ENCODE data around the gene NUCB1.
A peak's percentile ranks its signal among the peaks of the same experiment; 100 is the strongest.
"Not testable (repeated sequence)": the region's sequence is repeated elsewhere in the genome, so short reads cannot be mapped to it uniquely, and the experiment has no call there.

NUCB1 gene

DNA sequence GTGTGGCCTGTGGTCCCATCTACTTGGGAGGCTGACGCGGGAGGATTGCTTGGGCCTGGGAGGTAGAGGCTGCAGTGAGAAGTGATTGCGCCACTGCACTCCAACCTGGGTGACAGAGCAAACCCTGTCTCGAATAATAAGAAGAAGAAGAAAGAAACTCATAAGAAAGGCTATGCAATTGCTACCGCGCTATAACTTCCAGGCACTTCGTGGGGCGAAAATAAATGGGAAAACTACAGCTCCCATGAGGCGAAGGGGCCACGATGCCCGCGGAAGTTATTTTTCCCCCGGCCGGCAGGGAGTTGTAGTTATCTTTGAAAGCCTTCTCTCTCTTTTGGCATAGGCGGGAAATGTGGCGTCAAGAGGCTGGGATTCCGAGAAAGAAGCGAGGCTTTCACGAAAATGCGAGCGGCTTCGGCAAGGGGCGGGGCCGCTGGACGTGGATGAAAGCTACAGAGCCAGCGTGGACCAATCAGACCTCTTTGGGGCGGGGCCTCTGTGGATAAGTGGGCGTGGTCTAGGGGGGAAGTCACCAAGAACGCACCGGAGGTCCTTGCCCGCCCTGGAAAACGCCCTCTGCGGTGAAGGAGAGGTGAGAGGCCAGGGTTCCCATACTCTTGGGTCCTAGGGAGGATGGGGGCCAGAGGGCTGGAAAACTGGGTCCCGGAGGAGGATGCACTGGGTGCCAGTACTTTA, at the start of gene NUCB1:
NUCB1 (plus strand) TSS at position 532 of the 696 bp plus-strand sequence. CDS start 485 bp downstream, outside the sequence.
- DNase-seq = peak; percentile 88

DNA sequence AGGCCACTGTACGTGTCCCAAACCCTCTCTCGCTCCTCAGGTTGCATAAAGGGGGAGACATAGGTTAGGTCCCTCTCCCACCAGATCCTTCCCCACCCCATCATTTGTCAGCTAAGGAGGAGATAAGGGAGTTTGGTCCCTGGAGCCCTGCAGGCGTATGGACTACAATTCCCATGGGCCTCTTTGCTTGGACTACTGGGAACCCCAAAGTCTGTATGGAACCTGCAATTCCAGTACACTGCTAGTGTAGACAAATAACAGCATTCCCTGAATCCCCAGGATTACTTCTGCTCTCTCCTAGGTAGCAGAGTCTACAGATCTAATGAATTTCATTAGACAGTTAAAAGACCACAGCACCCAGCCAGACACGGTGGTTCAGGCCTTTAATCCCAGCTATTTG, 47.8 kb upstream of the NUCB1 start:
- no peak for DNase-seq

DNA sequence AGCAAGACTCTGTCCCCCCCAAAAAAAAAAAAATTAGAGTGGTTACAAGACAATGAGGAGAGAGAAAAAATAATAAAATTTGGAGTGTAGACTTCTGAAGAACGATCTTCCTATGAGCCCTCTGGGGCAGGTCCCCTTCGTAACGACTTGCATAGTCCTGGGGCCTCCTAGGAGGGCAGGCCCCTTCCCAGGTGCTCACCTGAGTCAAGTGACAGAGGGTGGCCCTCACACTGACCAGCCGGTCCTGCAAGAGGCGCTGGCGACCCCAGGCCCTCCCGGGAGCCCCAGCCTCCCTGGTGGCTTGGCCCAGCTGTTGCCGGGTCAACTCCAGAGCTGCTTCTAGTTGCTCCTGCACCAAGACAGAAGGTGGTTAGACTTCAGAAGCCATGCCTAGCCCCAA, 46.6 kb upstream of the NUCB1 start:
- no peak for DNase-seq

DNA sequence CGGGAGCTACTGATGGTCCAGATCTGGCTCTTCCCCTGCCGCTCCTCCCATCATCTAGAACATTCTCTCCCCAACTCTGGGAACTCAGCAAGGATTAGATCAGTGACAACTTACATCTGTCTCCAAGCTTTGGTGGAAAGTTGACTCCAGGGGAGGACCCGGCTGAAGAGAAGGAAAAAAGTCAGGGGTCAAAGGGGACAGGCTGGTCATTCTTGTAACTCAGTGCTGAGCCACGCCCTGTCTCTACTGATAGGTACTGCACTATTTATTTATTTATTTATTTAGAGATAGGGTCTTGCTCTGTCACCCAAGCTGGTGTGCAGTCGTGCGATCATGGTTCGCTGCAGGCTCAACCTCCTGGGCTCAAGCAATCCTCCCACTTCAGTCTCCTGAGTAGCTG, 46.0 kb upstream of the NUCB1 start:
- no peak for DNase-seq

DNA sequence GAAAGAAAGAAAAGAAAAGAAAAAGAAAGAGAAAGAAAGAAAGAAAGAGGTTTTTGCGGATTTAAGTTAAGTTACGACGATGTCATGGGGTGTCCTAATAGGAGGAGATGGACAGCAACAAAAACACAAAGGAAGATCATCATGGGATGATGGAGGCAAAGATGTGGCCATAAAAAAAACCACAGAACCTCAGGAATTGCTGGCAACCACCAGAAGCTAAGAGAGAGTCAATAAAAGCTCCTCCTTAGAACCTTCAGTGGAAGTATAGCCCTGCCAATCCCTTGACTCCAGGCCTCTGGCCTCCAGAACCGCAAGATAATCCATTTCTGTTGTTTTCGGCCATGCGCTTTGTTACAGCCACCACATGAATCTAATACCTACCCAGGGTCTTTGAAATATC, 43.2 kb upstream of the NUCB1 start:
- no peak for DNase-seq

DNA sequence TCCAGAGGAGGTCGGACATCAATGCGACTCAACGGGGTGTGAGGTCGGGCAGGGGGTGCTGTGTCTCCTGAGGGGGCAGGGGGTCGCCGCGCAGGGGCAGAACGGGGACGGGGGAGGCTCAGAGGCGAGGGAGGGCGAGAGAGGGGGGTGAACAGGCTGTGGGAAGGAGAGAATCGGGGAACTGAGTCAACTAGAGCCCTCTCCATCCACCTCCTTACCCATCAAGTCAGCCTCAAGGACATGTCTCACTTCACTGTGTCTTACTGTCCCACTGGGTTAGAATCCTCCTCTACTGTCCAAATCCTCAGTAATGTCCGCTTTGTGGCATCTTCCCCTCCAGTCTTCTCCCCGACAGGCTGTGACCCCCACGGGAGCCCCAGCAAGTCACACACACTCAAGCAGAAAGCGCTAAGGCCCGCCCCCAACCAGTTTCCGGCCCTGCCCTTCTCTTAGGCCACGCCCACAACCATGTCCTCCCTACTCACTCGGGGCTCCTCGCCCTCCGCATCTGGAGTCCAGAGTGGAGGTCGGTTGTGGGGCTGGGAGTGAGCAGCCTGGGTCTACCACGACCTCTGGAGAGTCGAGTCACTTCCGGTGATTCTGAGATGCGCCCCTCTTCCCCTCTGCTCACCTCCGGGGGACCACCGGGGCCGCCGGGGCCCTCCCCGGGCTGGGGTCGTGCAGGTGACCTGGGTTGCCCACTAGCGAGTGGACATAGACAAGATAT, 41.0 kb upstream of the NUCB1 start:
- DNase-seq = no peak

DNA sequence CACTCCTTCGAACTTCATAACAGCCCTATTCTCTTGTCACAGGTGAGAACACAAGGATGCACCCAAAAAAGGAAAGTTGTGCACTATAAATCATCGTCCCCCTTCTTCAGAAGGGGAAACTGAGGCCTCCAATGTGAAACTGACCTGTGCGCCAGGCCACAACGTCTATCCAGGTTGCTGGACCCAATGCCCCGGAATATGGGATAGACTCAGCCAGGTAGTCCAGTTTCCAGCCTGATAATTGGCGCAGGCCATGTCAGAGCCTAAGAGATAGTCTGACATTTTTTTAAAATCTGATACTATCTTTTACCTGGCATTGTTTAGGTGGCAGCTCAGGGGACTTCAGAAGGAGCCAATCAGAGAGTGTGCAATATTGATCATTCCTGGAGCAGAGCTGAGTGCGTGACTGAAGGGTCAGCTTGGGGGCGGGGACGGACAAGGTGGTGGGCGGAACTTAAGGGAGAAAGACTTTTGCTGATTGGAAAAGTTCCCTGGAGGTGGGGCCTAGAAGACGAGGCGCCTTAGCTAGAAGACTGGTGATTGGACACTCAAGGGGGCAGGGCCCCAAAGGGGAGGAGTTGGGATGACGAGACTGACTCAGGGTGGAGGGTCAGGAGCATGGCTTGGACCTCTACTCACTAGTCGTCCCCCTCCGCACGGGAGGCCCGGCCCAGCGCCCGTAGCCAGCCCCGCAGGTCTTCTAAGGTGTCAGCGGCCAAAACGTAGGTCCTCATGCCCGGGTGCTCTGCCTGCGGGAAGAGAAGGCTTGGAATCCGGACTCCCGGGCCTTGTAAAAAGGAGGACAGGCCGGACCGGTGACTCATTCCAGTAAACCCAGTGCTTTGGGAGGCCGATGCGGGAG, 40.2 kb upstream of the NUCB1 start:
- no peak for DNase-seq

DNA sequence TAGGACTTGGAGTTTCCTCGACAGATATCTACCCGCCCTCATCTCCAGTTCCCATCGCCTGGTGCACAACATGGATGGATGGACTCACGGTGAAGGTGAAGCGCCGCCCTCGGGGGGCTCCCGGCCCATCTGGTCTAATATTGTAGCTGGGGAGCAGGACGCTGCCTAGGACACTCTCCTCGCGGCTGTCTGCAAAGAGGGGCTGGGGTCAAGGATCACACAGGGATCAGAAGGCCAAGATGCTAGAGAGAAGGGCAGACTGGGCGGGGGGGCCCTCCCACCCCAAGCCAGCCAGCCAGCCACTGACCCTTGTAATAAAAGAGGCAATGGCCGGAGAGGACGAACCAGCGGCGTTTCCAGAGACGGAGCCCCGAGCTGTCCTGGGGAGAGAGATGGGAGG, 38.8 kb upstream of the NUCB1 start:
- no peak for DNase-seq

DNA sequence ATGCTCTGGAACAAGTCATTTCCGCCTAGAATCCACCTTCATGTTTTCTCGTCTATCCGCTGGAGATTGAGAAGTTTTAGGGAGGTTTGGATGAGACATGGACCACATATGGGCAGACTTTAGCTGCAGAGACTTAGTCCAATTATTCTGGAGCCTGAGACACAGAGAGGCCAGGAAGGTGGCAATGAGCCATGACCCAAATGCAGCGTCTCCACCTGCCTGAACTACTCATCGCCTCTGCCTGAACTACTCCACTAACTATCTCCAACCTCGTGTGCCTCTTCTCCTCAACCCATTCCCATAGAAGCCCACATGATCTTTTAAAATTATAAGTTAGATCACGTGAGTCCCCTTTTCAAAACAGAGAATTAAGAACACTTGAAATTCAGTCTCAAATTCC, 37.3 kb upstream of the NUCB1 start:
- DNase-seq = no peak

DNA sequence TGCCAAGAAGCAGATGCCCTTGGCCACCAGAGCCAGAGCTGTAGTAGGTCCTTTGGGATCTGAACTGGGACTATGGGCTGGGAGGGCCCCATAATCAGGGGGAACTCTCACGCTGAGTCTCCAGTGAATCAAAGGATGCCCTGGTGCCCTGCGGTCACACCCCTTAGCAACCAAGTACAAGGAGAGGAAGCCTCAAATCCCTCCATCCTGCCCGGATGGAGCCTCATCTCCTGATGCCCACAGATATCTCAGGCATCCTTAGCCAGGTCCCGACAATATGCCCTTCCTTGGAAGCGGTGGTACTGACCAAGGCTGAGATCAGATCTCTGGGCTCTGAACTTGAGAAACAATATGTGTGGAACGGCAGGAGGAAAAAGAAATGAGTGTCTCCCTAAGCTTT, 33.4 kb upstream of the NUCB1 start:
- DNase-seq = no peak

DNA sequence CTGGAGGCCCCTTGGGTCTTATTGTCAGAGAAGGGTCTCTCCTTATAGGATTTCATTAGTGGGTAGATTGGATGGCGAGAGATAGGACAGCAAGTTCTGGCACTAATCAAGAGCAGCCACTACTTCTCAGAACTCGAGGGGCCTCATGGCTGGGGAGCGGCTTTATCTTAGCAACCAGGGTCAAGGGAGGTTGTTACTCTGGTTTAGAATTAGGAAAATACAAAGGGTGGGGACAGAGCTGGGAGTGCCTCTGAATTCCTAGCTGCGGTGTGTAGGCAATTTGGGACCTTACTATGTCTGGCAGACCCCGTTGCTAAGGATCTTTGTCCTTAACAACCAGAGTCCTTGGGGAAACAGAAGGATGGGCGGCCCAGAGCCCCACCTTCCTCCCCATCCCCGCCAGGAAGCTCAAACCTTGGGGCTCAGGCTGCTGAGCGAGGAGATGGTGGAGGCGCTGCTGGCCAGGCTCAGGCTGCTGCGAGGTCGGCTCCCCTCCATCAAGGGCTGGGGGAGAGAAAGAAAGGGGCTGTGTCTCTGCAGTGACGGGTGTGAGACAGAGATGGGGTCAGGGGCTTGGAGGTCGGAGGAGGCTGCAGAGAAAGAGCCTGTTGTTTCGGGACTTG, 32.9 kb upstream of the NUCB1 start:
- DNase-seq = no peak

DNA sequence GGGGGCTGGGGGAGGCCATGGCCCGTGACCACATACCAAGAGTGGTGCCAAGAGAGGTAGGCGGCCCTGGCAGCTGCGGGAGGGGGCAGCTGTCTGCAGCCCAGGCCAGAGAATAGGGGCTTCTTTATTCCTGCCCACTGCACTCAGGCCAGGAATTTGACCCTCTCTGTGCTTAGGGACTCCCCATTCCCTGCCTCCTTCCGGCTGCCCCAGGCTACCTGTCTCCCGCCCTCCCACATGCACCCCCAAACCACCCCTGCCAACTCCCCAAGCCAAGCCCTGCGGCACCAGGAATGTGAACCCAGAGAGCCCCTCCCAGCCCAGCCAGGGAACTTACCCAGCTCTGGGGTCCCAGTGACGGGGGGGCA, 32.4 kb upstream of the NUCB1 start:
- no peak for DNase-seq

DNA sequence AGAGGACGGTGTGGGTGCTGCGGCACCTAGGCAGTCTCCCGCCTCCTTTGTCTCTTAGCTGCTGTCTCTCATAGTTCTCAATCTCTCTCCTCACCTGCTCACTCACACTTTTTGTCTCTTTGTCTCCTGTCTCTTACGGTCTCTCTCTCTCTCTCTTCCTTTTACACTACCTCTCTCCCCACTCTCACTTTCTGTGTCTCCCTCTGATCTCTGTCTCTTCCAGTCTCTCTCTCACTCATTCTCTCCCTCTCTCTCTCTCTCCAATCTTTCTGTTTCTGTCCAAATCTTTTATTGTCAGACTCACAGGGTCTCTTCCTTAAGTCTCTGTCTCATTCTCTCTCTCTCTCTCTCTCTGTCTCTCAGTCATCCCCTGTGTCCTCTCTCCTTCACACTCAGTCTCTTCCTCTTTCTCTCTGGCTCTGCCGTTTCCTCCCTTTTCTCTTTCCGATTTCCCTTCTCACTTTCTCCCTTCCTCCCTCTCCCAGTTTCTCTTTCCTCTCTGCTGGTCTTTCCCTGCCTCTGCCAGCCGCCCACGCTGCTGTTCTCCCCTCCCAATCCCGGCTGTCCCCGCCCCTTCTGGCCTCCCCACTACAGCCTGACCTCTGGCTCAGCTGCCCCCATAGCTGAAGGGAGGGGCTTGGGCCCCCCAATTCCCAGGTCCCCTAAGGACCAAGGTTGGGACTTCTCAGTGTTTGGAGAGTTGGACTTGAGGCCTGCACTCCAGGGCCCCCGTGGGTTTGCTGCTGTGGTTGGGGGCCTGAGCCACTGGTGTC, 31.8 kb upstream of the NUCB1 start, which contains the start of gene PLEKHA4:
PLEKHA4 (minus strand) TSS at position 504 of the 773 bp plus-strand sequence. CDS start 997 bp downstream, outside the sequence.
- DNase-seq = no peak

DNA sequence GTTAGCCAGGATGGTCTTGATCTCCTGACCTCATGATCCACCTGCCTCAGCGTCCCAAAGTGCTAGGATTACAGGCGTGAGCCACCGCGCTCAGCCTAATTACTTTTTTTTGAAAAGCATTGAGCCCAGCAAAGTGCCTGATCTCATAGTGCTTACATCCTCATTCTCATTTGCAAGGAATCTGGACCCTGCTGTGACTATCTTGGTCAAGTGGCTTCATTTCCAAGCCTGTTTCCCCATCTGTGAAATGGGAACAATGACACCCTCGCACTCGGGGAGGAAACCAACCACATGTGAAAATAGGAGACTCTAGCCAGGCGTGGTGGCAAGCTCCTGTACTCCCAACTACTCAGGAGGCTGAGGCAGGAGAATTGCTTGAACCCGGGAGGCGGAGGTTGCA, 30.1 kb upstream of the NUCB1 start:
- DNase-seq = no peak

DNA sequence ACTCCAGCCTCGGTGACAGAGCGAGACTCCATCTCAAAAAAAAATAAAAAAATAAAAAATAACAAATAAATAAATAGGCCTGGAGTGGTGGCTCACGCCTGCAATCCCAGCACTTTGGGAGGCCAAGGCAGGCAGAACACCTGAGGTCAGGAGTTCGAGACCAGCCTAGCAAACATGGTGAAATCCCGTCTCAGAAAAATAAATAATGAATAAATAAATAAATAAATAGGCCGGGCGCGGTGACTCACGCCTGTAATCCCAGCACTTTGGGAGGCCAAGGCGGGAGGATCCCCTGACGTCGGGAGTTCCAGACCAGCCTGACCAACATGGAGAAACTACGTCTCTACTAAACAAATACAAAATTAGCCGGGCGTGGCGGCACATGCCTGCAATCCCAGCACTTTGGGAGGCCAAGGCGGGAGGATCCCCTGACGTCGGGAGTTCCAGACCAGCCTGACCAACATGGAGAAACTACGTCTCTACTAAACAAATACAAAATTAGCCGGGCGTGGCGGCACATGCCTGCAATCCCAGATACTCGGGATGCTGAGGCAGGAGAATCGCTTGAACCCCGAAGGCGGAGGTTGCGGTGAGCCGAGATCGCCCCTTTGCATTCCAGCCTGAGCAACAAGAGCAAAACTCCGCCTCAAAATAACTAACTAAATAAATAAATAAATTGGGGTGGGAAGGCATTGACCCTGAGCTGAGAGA, 28.5 kb upstream of the NUCB1 start:
- DNase-seq = not testable (repeated sequence)

DNA sequence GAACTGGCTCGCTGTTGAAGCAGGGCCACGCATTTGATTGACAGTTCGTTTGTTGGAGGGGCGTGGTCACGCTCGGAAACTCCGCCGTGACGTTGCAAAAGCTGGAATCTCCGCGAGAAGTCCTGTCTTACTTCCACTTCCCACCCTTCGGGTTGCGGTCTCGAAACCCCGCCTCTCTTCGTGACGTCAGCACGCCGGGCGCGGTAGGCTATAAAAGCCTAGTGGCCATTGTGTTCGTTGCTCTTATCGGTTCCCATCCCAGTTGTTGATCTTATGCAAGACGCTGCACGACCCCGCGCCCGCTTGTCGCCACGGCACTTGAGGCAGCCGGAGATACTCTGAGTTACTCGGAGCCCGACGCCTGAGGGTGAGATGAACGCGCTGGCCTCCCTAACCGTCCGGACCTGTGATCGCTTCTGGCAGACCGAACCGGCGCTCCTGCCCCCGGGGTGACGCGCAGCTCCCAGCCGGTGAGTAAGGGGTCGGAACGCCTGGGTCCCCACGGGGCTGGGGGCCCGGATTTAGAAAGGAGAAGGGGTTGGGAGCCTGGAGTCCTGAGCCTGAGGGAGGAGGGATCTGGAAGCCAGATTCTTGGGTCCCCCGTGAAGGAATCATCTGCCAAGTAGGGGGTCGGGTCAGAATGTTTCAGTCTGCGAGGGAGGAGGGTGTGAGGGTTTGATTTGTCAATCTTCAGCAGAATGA, 27.8 kb upstream of the NUCB1 start, which contains the start of gene PPP1R15A:
PPP1R15A (plus strand) TSS at position 240 of the 702 bp plus-strand sequence. CDS start 813 bp downstream, outside the sequence.
- DNase-seq = peak; percentile 86

DNA sequence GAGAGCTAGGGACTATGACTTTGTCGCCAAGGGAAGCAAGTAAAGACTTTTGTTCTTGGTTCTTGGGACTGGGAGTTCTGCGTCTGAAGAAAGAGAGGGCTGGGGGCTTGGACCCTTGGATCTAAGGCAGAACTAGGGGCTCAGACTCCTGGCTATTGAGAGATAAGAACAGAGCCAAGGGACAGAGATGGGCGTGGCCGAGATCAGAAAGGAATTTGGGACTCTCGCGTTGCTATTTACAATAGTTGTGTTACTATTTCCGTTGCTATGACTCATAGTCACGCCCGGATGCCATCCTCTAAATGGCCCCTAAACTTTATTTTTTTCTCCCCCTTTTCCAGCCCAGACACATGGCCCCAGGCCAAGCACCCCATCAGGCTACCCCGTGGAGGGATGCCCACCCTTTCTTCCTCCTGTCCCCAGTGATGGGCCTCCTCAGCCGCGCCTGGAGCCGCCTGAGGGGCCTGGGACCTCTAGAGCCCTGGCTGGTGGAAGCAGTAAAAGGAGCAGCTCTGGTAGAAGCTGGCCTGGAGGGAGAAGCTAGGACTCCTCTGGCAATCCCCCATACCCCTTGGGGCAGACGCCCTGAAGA, 27.1 kb upstream of the NUCB1 start:
- peak; percentile 44 for DNase-seq

DNA sequence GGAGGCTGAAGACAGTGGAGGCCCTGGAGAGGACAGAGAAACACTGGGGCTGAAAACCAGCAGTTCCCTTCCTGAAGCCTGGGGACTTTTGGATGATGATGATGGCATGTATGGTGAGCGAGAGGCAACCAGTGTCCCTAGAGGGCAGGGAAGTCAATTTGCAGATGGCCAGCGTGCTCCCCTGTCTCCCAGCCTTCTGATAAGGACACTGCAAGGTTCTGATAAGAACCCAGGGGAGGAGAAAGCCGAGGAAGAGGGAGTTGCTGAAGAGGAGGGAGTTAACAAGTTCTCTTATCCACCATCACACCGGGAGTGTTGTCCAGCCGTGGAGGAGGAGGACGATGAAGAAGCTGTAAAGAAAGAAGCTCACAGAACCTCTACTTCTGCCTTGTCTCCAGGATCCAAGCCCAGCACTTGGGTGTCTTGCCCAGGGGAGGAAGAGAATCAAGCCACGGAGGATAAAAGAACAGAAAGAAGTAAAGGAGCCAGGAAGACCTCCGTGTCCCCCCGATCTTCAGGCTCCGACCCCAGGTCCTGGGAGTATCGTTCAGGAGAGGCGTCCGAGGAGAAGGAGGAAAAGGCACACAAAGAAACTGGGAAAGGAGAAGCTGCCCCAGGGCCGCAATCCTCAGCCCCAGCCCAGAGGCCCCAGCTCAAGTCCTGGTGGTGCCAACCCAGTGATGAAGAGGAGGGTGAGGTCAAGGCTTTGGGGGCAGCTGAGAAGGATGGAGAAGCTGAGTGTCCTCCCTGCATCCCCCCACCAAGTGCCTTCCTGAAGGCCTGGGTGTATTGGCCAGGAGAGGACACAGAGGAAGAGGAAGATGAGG, 26.4 kb upstream of the NUCB1 start:
- DNase-seq = no peak

Measured in NCI-H2029 treated with DMSO at 0.1 percent for 48 hours (cell line).